Glutamatergic neuron (in vitro differentiated cells): Measurements from ENCODE around the gene LNP1. TPM values are rescaled to one million over a fixed set of nuclear protein-coding genes. Genes with fewer than 3 reads are reported as not detected.

Source experiments
- DNase-seq: peaks from one replicate; pipeline ENCODE4 v3.0.0; 2022
- H3K27ac Mint-ChIP-seq: one replicate; pipeline ENCODE4 v1.8.0; 2020; ENCODE audit warnings: mild to moderate bottlenecking, mixed read lengths, inconsistent platforms; ENCODE audit not compliant: unreplicated experiment
- H3K27me3 Mint-ChIP-seq: one replicate; pipeline ENCODE4 v1.8.0; 2020; ENCODE audit warnings: mild to moderate bottlenecking, moderate library complexity, mixed read lengths, inconsistent platforms; ENCODE audit not compliant: unreplicated experiment
- H3K36me3 Mint-ChIP-seq: one replicate; pipeline ENCODE4 v1.8.0; 2020; ENCODE audit warnings: mild to moderate bottlenecking, mixed read lengths, inconsistent platforms; ENCODE audit not compliant: unreplicated experiment
- H3K4me1 Mint-ChIP-seq: one replicate; pipeline ENCODE4 v1.8.0; 2020; ENCODE audit warnings: mild to moderate bottlenecking, low read depth, mixed read lengths, inconsistent platforms; ENCODE audit not compliant: unreplicated experiment
- H3K4me3 Mint-ChIP-seq: one replicate; pipeline ENCODE4 v1.8.0; 2020; ENCODE audit warnings: mild to moderate bottlenecking, mixed read lengths, inconsistent platforms; ENCODE audit not compliant: unreplicated experiment
- H3K9me3 Mint-ChIP-seq: one replicate; pipeline ENCODE4 v1.8.0; 2020; ENCODE audit warnings: mild to moderate bottlenecking, moderate library complexity, mixed read lengths, inconsistent platforms; ENCODE audit not compliant: unreplicated experiment
- total RNA-seq: library from RNA; stranded (reverse); fragmentation: NEBNext Ultra II Directional; extraction: Animal tissue kit (Norgen Biotek cat#: 25700); gene quantifications from one replicate; pipeline ENCODE4 v1.2.1, GENCODE V29; 2021; ENCODE audit not compliant: unreplicated experiment
- TF ChIP-seq, protein P1 (sequence below): fragments of 200-600 bp; sonication (generic); IDR thresholded peaks from one replicate; pipeline ENCODE4 v1.5.0; 2021; ENCODE audit not compliant: partially characterized antibody, unreplicated experiment

The LNP1 gene
- total RNA-seq, 1 donor from 2014 or later = 2.0 TPM

DNA sequence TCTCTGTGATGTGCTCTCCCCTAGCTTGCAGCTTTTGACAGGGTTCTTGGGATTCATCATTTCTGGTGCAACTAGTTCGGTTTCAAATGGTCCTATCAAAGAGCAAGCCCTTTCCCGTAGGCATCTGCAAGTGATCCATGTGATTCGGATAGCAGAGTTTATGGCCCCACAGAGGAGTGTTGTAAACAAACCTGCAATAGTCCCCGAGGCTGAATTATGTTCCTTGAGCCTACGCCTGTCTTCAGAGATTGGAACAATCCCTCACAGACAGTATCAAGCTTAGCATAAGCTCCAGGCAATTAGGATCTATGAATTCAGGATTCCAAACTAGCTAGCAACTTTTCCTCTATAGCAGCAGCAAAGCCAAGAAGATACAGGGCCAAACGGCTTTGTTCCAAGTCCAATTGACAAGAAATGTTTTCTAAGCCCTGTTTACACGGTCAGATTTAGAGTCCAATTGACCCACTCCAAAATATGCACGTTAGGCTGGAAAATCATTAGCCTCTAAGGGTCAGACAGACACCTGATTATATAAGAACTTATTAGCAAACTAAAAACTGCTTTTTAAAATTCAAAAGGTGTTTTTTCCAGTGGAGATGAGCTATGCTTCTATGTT is 24.8 kb downstream of the LNP1 start:
- no peaks in the 10 kb centered on the region for H3K4me1 Mint-ChIP-seq
- DNase-seq = no peak
- H3K27ac Mint-ChIP-seq = no peak overlapping the region
- peaks cover 1% of the 10 kb centered on the region for H3K9me3 Mint-ChIP-seq
- TF ChIP-seq, protein P1, sequence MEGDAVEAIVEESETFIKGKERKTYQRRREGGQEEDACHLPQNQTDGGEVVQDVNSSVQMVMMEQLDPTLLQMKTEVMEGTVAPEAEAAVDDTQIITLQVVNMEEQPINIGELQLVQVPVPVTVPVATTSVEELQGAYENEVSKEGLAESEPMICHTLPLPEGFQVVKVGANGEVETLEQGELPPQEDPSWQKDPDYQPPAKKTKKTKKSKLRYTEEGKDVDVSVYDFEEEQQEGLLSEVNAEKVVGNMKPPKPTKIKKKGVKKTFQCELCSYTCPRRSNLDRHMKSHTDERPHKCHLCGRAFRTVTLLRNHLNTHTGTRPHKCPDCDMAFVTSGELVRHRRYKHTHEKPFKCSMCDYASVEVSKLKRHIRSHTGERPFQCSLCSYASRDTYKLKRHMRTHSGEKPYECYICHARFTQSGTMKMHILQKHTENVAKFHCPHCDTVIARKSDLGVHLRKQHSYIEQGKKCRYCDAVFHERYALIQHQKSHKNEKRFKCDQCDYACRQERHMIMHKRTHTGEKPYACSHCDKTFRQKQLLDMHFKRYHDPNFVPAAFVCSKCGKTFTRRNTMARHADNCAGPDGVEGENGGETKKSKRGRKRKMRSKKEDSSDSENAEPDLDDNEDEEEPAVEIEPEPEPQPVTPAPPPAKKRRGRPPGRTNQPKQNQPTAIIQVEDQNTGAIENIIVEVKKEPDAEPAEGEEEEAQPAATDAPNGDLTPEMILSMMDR = no peak
- no peaks in the 10 kb centered on the region for H3K27me3 Mint-ChIP-seq
- no peak overlapping the region for H3K4me3 Mint-ChIP-seq
- no peaks in the 10 kb centered on the region for H3K36me3 Mint-ChIP-seq

DNA sequence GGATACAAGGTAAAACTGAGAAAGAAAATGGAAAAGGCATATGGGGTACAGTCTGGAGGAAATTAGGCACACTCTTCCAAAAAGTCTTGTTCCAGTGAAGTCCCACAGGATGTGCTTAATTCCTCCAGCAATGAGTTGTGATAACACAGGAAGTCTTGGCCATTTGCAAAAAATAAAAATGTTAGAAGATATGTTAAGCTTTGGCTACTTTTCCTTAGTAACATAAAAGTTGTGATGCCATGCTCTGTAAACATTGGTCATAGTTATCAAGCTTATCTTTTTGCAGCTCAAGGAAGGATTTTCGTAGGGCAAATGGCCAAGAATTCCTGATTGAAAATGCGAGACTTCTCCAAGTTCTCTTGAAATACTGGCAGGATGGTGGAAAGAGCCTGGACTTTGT is 26.4 kb downstream of the LNP1 start:
- no peaks in the 10 kb centered on the region for H3K36me3 Mint-ChIP-seq

DNA sequence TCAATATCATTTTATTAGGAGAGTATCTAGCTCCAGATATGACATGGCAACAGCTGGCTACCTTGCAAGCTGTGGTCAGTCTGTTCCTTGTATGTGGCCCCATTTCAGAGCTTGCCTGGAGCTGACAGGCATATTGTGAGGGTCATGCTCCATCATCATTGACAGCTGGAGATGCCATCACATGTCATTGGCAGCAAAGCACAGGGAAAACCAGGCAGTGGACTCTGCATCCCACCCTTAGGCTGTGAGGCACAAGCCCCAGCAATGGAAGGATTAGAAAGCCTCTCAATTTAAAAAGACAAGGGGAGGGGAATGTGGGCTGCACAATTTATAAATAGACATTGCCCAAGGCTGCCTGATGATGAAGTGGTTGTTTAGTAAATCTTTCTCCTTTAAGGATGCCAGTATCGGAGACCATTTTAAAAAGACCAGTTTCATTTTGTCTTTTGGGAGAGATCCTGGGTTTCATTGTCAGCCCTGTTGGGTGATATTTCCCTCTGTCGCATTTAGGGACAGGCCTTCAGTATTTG is 27.9 kb downstream of the LNP1 start:
- Mint-ChIP-seq H3K27me3 (no peaks in the 10 kb centered on the region), H3K4me3 (no peak overlapping the region), H3K36me3 (peaks cover 5% of the 10 kb centered on the region), H3K27ac (no peak overlapping the region), H3K9me3 (peaks cover 1% of the 10 kb centered on the region), H3K4me1 (no peaks in the 10 kb centered on the region)
- TF ChIP-seq, protein P1 = no peak
- no peak for DNase-seq

More for the DNA sequence above, 26.4 kb downstream of the LNP1 start:
- peaks cover 1% of the 10 kb centered on the region for H3K9me3 Mint-ChIP-seq
- H3K4me3 Mint-ChIP-seq = no peak overlapping the region
- H3K27ac Mint-ChIP-seq = no peak overlapping the region
- H3K27me3 Mint-ChIP-seq = no peaks in the 10 kb centered on the region
- no peak for DNase-seq
- TF ChIP-seq, protein P1 = no peak
- no peaks in the 10 kb centered on the region for H3K4me1 Mint-ChIP-seq

DNA sequence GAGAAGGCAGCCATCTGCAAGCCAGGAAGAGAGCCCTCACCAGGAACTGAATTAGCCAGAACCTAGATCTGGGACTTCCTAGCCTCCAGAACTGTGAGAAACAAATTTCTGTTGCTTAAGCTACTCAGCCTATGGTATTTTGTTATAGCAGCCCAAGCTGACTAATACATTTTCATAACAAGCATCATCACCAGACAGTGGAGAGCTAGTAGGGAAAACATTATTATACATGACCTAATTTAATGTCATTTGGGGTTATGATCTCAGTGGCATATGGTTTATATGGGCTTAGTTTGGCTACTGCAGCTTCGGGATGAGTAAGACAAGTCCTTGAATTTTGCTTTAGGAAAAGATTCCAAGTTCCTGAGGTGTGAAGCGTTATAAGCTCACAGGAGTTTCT is 35.6 kb downstream of the LNP1 start:
- Mint-ChIP-seq H3K36me3 (peaks cover 9% of the 10 kb centered on the region), H3K4me1 (no peaks in the 10 kb centered on the region), H3K4me3 (no peak overlapping the region), H3K27ac (no peak overlapping the region), H3K27me3 (no peaks in the 10 kb centered on the region), H3K9me3 (no peaks in the 10 kb centered on the region)
- DNase-seq = no peak
- TF ChIP-seq, protein P1 = no peak
